Rectal smooth muscle tissue (tissue), 1 donor: ENCODE measurements around the gene SLC8A1.

ENCODE experiments used
- H3K27ac ChIP-seq: one replicate; pipeline ENCODE4 v1.7.0; 2013; ENCODE audit warnings: low read depth, low read length, inconsistent platforms
- H3K27me3 ChIP-seq: one replicate; pipeline ENCODE4 v1.7.0; 2013; ENCODE audit warnings: low read length; ENCODE audit not compliant: control insufficient read depth, insufficient read depth
- H3K36me3 ChIP-seq: one replicate; pipeline ENCODE4 v1.7.0; 2013; ENCODE audit warnings: low read length; ENCODE audit not compliant: control insufficient read depth, insufficient read depth
- H3K4me1 ChIP-seq: one replicate; pipeline ENCODE4 v1.7.0; 2013; ENCODE audit warnings: low read length; ENCODE audit not compliant: control insufficient read depth, insufficient read depth
- H3K4me3 ChIP-seq: one replicate; pipeline ENCODE4 v1.7.0; 2013; ENCODE audit warnings: low read length
- H3K9ac ChIP-seq: one replicate; pipeline ENCODE4 v1.7.0; 2013; ENCODE audit warnings: low read length

SLC8A1 gene

GRCh38 chr2:40283111-40283909 lies 168.6 kb downstream of the SLC8A1 start:
- peak overlapping the region; percentile 69 for H3K27ac ChIP-seq
- peaks cover 45% of the 10 kb centered on the region for H3K4me1 ChIP-seq
- H3K9ac ChIP-seq, result no peak overlapping the region
- no peak overlapping the region for H3K4me3 ChIP-seq
- no peaks in the 10 kb centered on the region for H3K36me3 ChIP-seq
- no peaks in the 10 kb centered on the region for H3K27me3 ChIP-seq

GRCh38 chr2:40282428-40282827 lies 169.5 kb downstream of the SLC8A1 start:
- Histone ChIP-seq H3K4me1 (peaks cover 40% of the 10 kb centered on the region), H3K4me3 (peak overlapping the region; percentile 45)

GRCh38 chr2:40281021-40281940 lies 170.6 kb downstream of the SLC8A1 start:
- no peaks in the 10 kb centered on the region for H3K27me3 ChIP-seq
- peaks cover 36% of the 10 kb centered on the region for H3K4me1 ChIP-seq
- peak overlapping the region; percentile 69 for H3K27ac ChIP-seq
- no peak overlapping the region for H3K9ac ChIP-seq
- H3K4me3 ChIP-seq, result no peak overlapping the region
- H3K36me3 ChIP-seq, result no peaks in the 10 kb centered on the region

More at GRCh38 chr2:40282428-40282827, 169.5 kb downstream of the SLC8A1 start:
- H3K36me3 ChIP-seq, result no peaks in the 10 kb centered on the region
- H3K27ac ChIP-seq, result peak overlapping the region; percentile 69
- H3K27me3 ChIP-seq, result no peaks in the 10 kb centered on the region
- no peak overlapping the region for H3K9ac ChIP-seq

GRCh38 chr2:40279482-40279881 lies 172.4 kb downstream of the SLC8A1 start:
- H3K27me3 ChIP-seq, result no peaks in the 10 kb centered on the region
- H3K4me1 ChIP-seq, result peaks cover 40% of the 10 kb centered on the region
- no peaks in the 10 kb centered on the region for H3K36me3 ChIP-seq
- peak overlapping the region; percentile 16 for H3K27ac ChIP-seq
- H3K9ac ChIP-seq, result no peak overlapping the region
- peak overlapping the region; percentile 1 for H3K4me3 ChIP-seq

GRCh38 chr2:40279001-40279400 lies 172.9 kb downstream of the SLC8A1 start:
- peak overlapping the region; percentile 1 for H3K4me3 ChIP-seq
- H3K9ac ChIP-seq, result no peak overlapping the region
- no peaks in the 10 kb centered on the region for H3K27me3 ChIP-seq
- H3K4me1 ChIP-seq, result peaks cover 40% of the 10 kb centered on the region
- H3K36me3 ChIP-seq, result no peaks in the 10 kb centered on the region
- peak overlapping the region; percentile 16 for H3K27ac ChIP-seq

- no peaks in the 10 kb centered on the region for H3K36me3 ChIP-seq
- no peaks in the 10 kb centered on the region for H3K27me3 ChIP-seq
- no peak overlapping the region for H3K27ac ChIP-seq
- peaks cover 29% of the 10 kb centered on the region for H3K4me1 ChIP-seq
- H3K9ac ChIP-seq, result no peak overlapping the region
- no peak overlapping the region for H3K4me3 ChIP-seq
Observed at GRCh38 chr2:40276076-40276475, 175.8 kb downstream of the SLC8A1 start.

- Histone ChIP-seq H3K4me1 (peaks cover 14% of the 10 kb centered on the region), H3K27me3 (no peaks in the 10 kb centered on the region), H3K36me3 (no peaks in the 10 kb centered on the region), H3K9ac (no peak overlapping the region), H3K4me3 (no peak overlapping the region), H3K27ac (no peak overlapping the region)
Observed at GRCh38 chr2:40274270-40274669, 177.6 kb downstream of the SLC8A1 start.

GRCh38 chr2:40273734-40274182 lies 178.1 kb downstream of the SLC8A1 start:
- H3K27ac ChIP-seq, result no peak overlapping the region
- H3K27me3 ChIP-seq, result no peaks in the 10 kb centered on the region
- H3K4me3 ChIP-seq, result no peak overlapping the region
- peaks cover 14% of the 10 kb centered on the region for H3K4me1 ChIP-seq
- H3K9ac ChIP-seq, result no peak overlapping the region
- H3K36me3 ChIP-seq, result no peaks in the 10 kb centered on the region

- H3K27me3 ChIP-seq, result no peaks in the 10 kb centered on the region
- H3K36me3 ChIP-seq, result no peaks in the 10 kb centered on the region
- no peak overlapping the region for H3K27ac ChIP-seq
- no peak overlapping the region for H3K4me3 ChIP-seq
- peaks cover 10% of the 10 kb centered on the region for H3K4me1 ChIP-seq
- no peak overlapping the region for H3K9ac ChIP-seq
Observed at GRCh38 chr2:40271094-40271493, 180.8 kb downstream of the SLC8A1 start.

GRCh38 chr2:40270372-40270771 lies 181.5 kb downstream of the SLC8A1 start:
- Histone ChIP-seq H3K9ac (no peak overlapping the region), H3K4me3 (no peak overlapping the region), H3K27me3 (no peaks in the 10 kb centered on the region), H3K4me1 (peaks cover 8% of the 10 kb centered on the region), H3K36me3 (no peaks in the 10 kb centered on the region), H3K27ac (no peak overlapping the region)

GRCh38 chr2:40268566-40268965 lies 183.3 kb downstream of the SLC8A1 start:
- no peaks in the 10 kb centered on the region for H3K27me3 ChIP-seq
- H3K36me3 ChIP-seq, result no peaks in the 10 kb centered on the region
- no peak overlapping the region for H3K9ac ChIP-seq
- no peak overlapping the region for H3K4me3 ChIP-seq
- no peak overlapping the region for H3K27ac ChIP-seq
- peaks cover 5% of the 10 kb centered on the region for H3K4me1 ChIP-seq

GRCh38 chr2:40266201-40266600 lies 185.7 kb downstream of the SLC8A1 start:
- H3K9ac ChIP-seq, result no peak overlapping the region
- no peak overlapping the region for H3K4me3 ChIP-seq
- no peak overlapping the region for H3K27ac ChIP-seq
- H3K4me1 ChIP-seq, result no peaks in the 10 kb centered on the region
- no peaks in the 10 kb centered on the region for H3K36me3 ChIP-seq
- no peaks in the 10 kb centered on the region for H3K27me3 ChIP-seq
